Hepatocyte (in vitro differentiated cells): ENCODE measurements around the gene SLC39A1. TPM values are rescaled to one million over a fixed set of nuclear protein-coding genes. Genes with fewer than 3 reads are reported as not detected.
"Not testable (repeated sequence)": the region's sequence is repeated elsewhere in the genome, so short reads cannot be mapped to it uniquely, and the experiment has no call there.

Experiments
- DNase-seq: peaks from one replicate; pipeline ENCODE4 v3.0.0-alpha.2; 2016; ENCODE audit warnings: low spot score
- H2AFZ ChIP-seq: fragments of 200-600 bp; sonication (generic); 2 replicates; pipeline ENCODE4 v1.6.0; 2016; ENCODE audit warnings: antibody characterized with exemption, mild to moderate bottlenecking
- H3K27ac ChIP-seq: fragments of 200-600 bp; sonication (generic); 2 replicates; pipeline ENCODE4 v1.5.1; 2016; ENCODE audit warnings: mild to moderate bottlenecking
- H3K27me3 ChIP-seq: fragments of 200-600 bp; sonication (generic); 2 replicates; pipeline ENCODE4 v1.6.1; 2016
- H3K36me3 ChIP-seq: fragments of 200-600 bp; sonication (generic); replicated peaks from 2 replicates; pipeline ENCODE4 v1.5.1; 2016; ENCODE audit warnings: low read depth; ENCODE audit not compliant: insufficient read depth
- H3K4me1 ChIP-seq: fragments of 200-600 bp; sonication (generic); 2 replicates; pipeline ENCODE4 v1.5.1; 2016; ENCODE audit warnings: mild to moderate bottlenecking, moderate library complexity; ENCODE audit not compliant: insufficient read depth
- H3K4me2 ChIP-seq: fragments of 200-600 bp; sonication (generic); 2 replicates; pipeline ENCODE4 v1.6.0; 2016
- H3K4me3 ChIP-seq: fragments of 200-600 bp; sonication (generic); 2 replicates; pipeline ENCODE4 v1.5.1; 2016; ENCODE audit warnings: mild to moderate bottlenecking
- H3K79me2 ChIP-seq: fragments of 200-600 bp; sonication (generic); 2 replicates; pipeline ENCODE4 v1.6.0; 2017; ENCODE audit warnings: mild to moderate bottlenecking
- H3K9me2 ChIP-seq: fragments of 200-600 bp; sonication (generic); replicated peaks from 2 replicates; pipeline ENCODE4 v1.6.0; 2017; ENCODE audit warnings: mild to moderate bottlenecking; ENCODE audit not compliant: insufficient read depth
- H3K9me3 ChIP-seq: fragments of 200-600 bp; sonication (generic); 2 replicates; pipeline ENCODE4 v1.5.1; 2016; ENCODE audit warnings: low read depth, mild to moderate bottlenecking
- H4K20me1 ChIP-seq: fragments of 200-600 bp; sonication (generic); 2 replicates; pipeline ENCODE4 v1.6.0; 2016; ENCODE audit warnings: mild to moderate bottlenecking; ENCODE audit not compliant: insufficient read depth, poor library complexity, severe bottlenecking
- CTCF ChIP-seq: fragments of 200-600 bp; sonication (generic); IDR thresholded peaks from 2 replicates; pipeline ENCODE4 v1.5.1; 2016; ENCODE audit warnings: antibody characterized with exemption, mild to moderate bottlenecking; ENCODE audit not compliant: poor library complexity
- EZH2 ChIP-seq: fragments of 200-600 bp; sonication (generic); IDR thresholded peaks from 2 replicates; pipeline ENCODE4 v1.6.1; 2016; ENCODE audit warnings: antibody characterized with exemption, mild to moderate bottlenecking, borderline replicate concordance
- EZH2phosphoT487 ChIP-seq: fragments of 200-600 bp; sonication (generic); IDR thresholded peaks from one replicate; pipeline ENCODE4 v1.6.1; 2018; ENCODE audit warnings: antibody characterized with exemption, mild to moderate bottlenecking, low read depth, moderate library complexity; ENCODE audit not compliant: unreplicated experiment, severe bottlenecking
- WGBS: methylation state at CpG from one replicate; pipeline ENCODE4 v1.1.6; 2016; ENCODE audit warnings: low lambda C conversion rate; ENCODE audit errors: missing lambda C conversion rate; 5-methylcytosine and 5-hydroxymethylcytosine counted together
- polyA plus RNA-seq: library from polyadenylated mRNA; unstranded; fragments of >200 nt; fragmentation: Nextera tagmentation; extraction: Ambion mirVana; gene quantifications from 2 replicates; pipeline ENCODE4 v1.2.1, GENCODE V29; 2016
- total RNA-seq: library from RNA; depleted of rRNA; stranded (reverse); fragments of >200 nt; gene quantifications from 2 replicates; pipeline ENCODE4 v1.2.3, GENCODE V29; 2014

The SLC39A1 gene
- total and polyA plus RNA-seq, 2 experiments from 2014 or later: 158 to 163 TPM

DNA sequence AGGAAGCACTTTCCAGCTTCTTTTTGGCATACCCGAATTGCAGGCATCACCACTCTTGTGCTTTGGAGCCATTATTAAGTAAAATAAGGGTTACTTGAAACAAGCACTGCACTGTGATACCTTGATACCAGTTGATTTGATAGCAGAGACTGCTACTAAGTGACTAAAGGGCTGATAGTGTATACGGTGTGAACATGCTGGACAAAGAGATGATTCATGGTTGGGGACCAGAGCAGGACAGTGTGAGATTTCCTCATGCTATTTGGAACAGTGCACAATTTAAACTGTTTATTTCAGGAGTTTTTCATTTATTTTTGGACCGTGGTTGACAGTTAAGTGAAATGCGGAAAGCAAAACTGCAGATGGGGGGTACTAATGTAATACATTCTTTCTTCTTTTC, 37.1 kb upstream of the SLC39A1 start:
- Histone ChIP-seq H3K36me3 (peaks cover under 1% of the 10 kb centered on the region), H2AFZ (no peak overlapping the region), H3K27ac (peak overlapping the region; percentile 87), H3K4me3 (no peak overlapping the region), H3K27me3 (no peaks in the 10 kb centered on the region), H3K4me1 (peaks cover 5% of the 10 kb centered on the region), H3K79me2 (no peaks in the 10 kb centered on the region), H3K9me3 (no peaks in the 10 kb centered on the region), H3K4me2 (no peak overlapping the region), H4K20me1 (no peaks in the 10 kb centered on the region), H3K9me2 (no peaks in the 10 kb centered on the region)
- WGBS: 82% methylated on average over 4 of the region's 4 CpGs
- no peak for TF ChIP-seq EZH2
- TF ChIP-seq EZH2phosphoT487: no peak
- no peak for DNase-seq

GRCh38 chr1:153996882-153997281, 33.5 kb upstream of the SLC39A1 start:
- peaks cover 17% of the 10 kb centered on the region for H3K4me1 ChIP-seq
- DNase-seq, H3K4me3 ChIP-seq, H3K9me3 ChIP-seq, H3K27me3 ChIP-seq, H3K9me2 ChIP-seq, H2AFZ ChIP-seq, H3K36me3 ChIP-seq, H3K4me2 ChIP-seq, H3K27ac ChIP-seq: not testable (repeated sequence)
- peaks cover 10% of the 10 kb centered on the region for H4K20me1 ChIP-seq
- peaks cover 13% of the 10 kb centered on the region for H3K79me2 ChIP-seq
- WGBS: 94% methylated on average over 10 of the region's 10 CpGs

- TF ChIP-seq EZH2 (no peak), EZH2phosphoT487 (no peak), CTCF (no peak)
- peaks cover 18% of the 10 kb centered on the region for H3K4me1 ChIP-seq
- no peak overlapping the region for H3K4me3 ChIP-seq
- H3K79me2 ChIP-seq: peaks cover 26% of the 10 kb centered on the region
- H3K36me3 ChIP-seq: peaks cover 2% of the 10 kb centered on the region
- H2AFZ ChIP-seq: no peak overlapping the region
- peak overlapping the region; percentile 19 for H3K27ac ChIP-seq
- H3K27me3 ChIP-seq: no peaks in the 10 kb centered on the region
- 98% methylated on average over 11 of the region's 11 CpGs for WGBS
- H3K9me3 ChIP-seq: no peaks in the 10 kb centered on the region
- no peaks in the 10 kb centered on the region for H3K9me2 ChIP-seq
- no peak overlapping the region for H3K4me2 ChIP-seq
- H4K20me1 ChIP-seq: peaks cover 14% of the 10 kb centered on the region
- DNase-seq: no peak
Measured at GRCh38 chr1:153995640-153996039, 32.3 kb upstream of the SLC39A1 start.

GRCh38 chr1:153995202-153995601, 31.9 kb upstream of the SLC39A1 start:
- Histone ChIP-seq H3K27ac (peak overlapping the region; percentile 19), H3K79me2 (peaks cover 26% of the 10 kb centered on the region), H4K20me1 (peaks cover 14% of the 10 kb centered on the region), H3K4me2 (no peak overlapping the region), H3K9me3 (no peaks in the 10 kb centered on the region), H3K4me1 (peaks cover 18% of the 10 kb centered on the region), H2AFZ (no peak overlapping the region), H3K9me2 (no peaks in the 10 kb centered on the region), H3K4me3 (no peak overlapping the region), H3K36me3 (peaks cover 2% of the 10 kb centered on the region), H3K27me3 (no peaks in the 10 kb centered on the region)
- WGBS: 97% methylated on average over 3 of the region's 3 CpGs
- no peak for DNase-seq
- TF ChIP-seq CTCF (no peak), EZH2 (no peak), EZH2phosphoT487 (no peak)
